GM12878 (cell line): ENCODE results near the gene ADAMTS13. TPM values are rescaled to one million over a fixed set of nuclear protein-coding genes. Genes with fewer than 3 reads are reported as not detected.

Experiments used
- ATAC-seq: fragments of 200-7000 bp; cut with Tn5 transposase; 3 replicates; pipeline ENCODE4 v1.9.1; 2020; ENCODE audit warnings: mild to moderate bottlenecking, moderate library complexity
- BruUV-seq: library from RNA; stranded (reverse); fragments of 400-500 nt; replicated peaks from 2 replicates; lab custom pipeline; 2021; lab: Mats Ljungman, UMichigan
- CTCF ChIA-PET: fragments of 300-600 bp; sonication (Branson Sonifier 250); formaldehyde crosslinking; extraction: SDS; loops from one replicate; lab custom pipeline; 2021; ENCODE audit warnings: inconsistent platforms; lab: Yijun Ruan, JAX
- POLR2A ChIA-PET: fragments of 350-600 bp; formaldehyde crosslinking; extraction: SDS; loops from one replicate; lab custom pipeline; 2021; ENCODE audit warnings: inconsistent platforms; lab: Charles Lee
- RAD21 ChIA-PET: fragments of 300-600 bp; sonication (Branson Sonifier 250); formaldehyde crosslinking; loops from one replicate; lab custom pipeline; 2023; ENCODE audit warnings: antibody characterized with exemption; ENCODE audit not compliant: unreplicated experiment; lab: Charles Lee
- SMC1A ChIA-PET: fragments of 300-600 bp; sonication (Branson Sonifier 250); formaldehyde crosslinking; loops from one replicate; lab custom pipeline; 2023; ENCODE audit not compliant: unreplicated experiment, uncharacterized antibody; lab: Charles Lee
- DNase-seq: peaks from one replicate; pipeline ENCODE4 v3.0.0-alpha.2; 2011; ENCODE audit warnings: low read depth, low spot score
- FAIRE-seq: peaks from 3 replicates; lab custom pipeline; 2011; peaks lifted over from hg19 to GRCh38; lab: Jason Lieb, UNC
- H2AFZ ChIP-seq: 2 replicates; pipeline ENCODE4 v1.6.0; 2011; ENCODE audit warnings: low read depth, low read length, control low read depth; ENCODE audit not compliant: control insufficient read depth
- H3K27ac ChIP-seq: 2 replicates; pipeline ENCODE4 v1.5.1; 2011; ENCODE audit warnings: control low read depth; ENCODE audit not compliant: control insufficient read depth, insufficient read depth
- H3K27me3 ChIP-seq, 2 experiments: replicated peaks in 1 of 2; 2 replicates each; pipeline versions ENCODE4 v1.6.0 to v1.6.1; 2011; ENCODE audit warnings: low read length in 1 of 2; ENCODE audit not compliant: control insufficient read depth in 2 of 2, insufficient read depth in 2 of 2
- H3K36me3 ChIP-seq, 2 experiments: 2 replicates each; pipeline ENCODE4 v1.5.1; 2011; ENCODE audit warnings: low read length in 1 of 2; ENCODE audit not compliant: control insufficient read depth in 2 of 2, insufficient read depth in 2 of 2
- H3K4me1 ChIP-seq: 2 replicates; pipeline ENCODE4 v1.6.1; 2011; ENCODE audit warnings: mild to moderate bottlenecking, low read length, moderate library complexity, mixed read lengths; ENCODE audit not compliant: control insufficient read depth, insufficient read depth
- H3K4me2 ChIP-seq: 2 replicates; pipeline ENCODE4 v1.6.0; 2011; ENCODE audit warnings: control low read depth; ENCODE audit not compliant: control insufficient read depth, insufficient read depth
- H3K4me3 ChIP-seq: fragments of 200-600 bp; sonication (generic); 2 replicates; pipeline ENCODE4 v1.5.1; 2016
- H3K79me2 ChIP-seq: 2 replicates; pipeline ENCODE4 v1.6.0; 2011; ENCODE audit warnings: low read length; ENCODE audit not compliant: control insufficient read depth, insufficient read depth
- H3K9ac ChIP-seq: 2 replicates; pipeline ENCODE4 v1.8.0; 2011; ENCODE audit warnings: low read length, control low read depth, mixed read lengths; ENCODE audit not compliant: control insufficient read depth, insufficient read depth
- H3K9me3 ChIP-seq: replicated peaks from 3 replicates; pipeline ENCODE4 v1.5.1; 2011; ENCODE audit warnings: mild to moderate bottlenecking, low read length; ENCODE audit not compliant: control insufficient read depth, insufficient read depth
- H4K20me1 ChIP-seq: 2 replicates; pipeline ENCODE4 v1.6.0; 2011; ENCODE audit not compliant: control insufficient read depth, insufficient read depth
- ATF3 ChIP-seq: IDR thresholded peaks from 2 replicates; pipeline ENCODE4 v1.6.1; 2011; ENCODE audit warnings: low read depth, mild to moderate bottlenecking, low read length, moderate library complexity, borderline replicate concordance; ENCODE audit errors: extremely low read depth
- CBX3 ChIP-seq: fragments of 200-600 bp; sonication (generic); IDR thresholded peaks from 2 replicates; pipeline ENCODE4 v1.6.1; 2016; ENCODE audit warnings: low read depth, borderline replicate concordance
- CEBPZ ChIP-seq: fragments of 150-350 bp; IDR thresholded peaks from 2 replicates; pipeline ENCODE4 v1.6.1; 2016; ENCODE audit warnings: low read depth, low read length
- IRF4 ChIP-seq: IDR thresholded peaks from 2 replicates; pipeline ENCODE4 v1.6.1; 2011; ENCODE audit warnings: low read depth, low read length
- JUND ChIP-seq: IDR thresholded peaks from 2 replicates; pipeline ENCODE4 v1.6.1; 2012; ENCODE audit warnings: low read depth, mild to moderate bottlenecking, low read length, improper control_type of control experiment, moderate library complexity
- RELA ChIP-seq: fragments of 450-650 bp; IDR thresholded peaks from 2 replicates; pipeline ENCODE4 v1.8.0; 2014; ENCODE audit warnings: borderline replicate concordance; ENCODE audit not compliant: partially characterized antibody
- SMARCA5 ChIP-seq: fragments of 450-650 bp; IDR thresholded peaks from 2 replicates; pipeline ENCODE4 v1.6.1; 2017; ENCODE audit warnings: mild to moderate bottlenecking
- ZBED1 ChIP-seq: IDR thresholded peaks from 2 replicates; pipeline ENCODE4 v1.6.1; 2016; ENCODE audit warnings: borderline replicate concordance
- ZBTB11 ChIP-seq: fragments of 450-650 bp; formaldehyde crosslinking; IDR thresholded peaks from 2 replicates; pipeline ENCODE4 v1.5.0; 2022; ENCODE audit warnings: mild to moderate bottlenecking, missing genetic modification characterization
- WGBS: methylation state at CpG from one replicate; pipeline ENCODE4 v1.1.6; 2016; ENCODE audit warnings: low lambda C conversion rate; ENCODE audit not compliant: insufficient replicate concordance, insufficient coverage; ENCODE audit errors: missing lambda C conversion rate; 5-methylcytosine and 5-hydroxymethylcytosine counted together
- in situ Hi-C: fragments of 300-500 bp; cut with MboI; formaldehyde crosslinking; loops from 9 replicates; pipeline ENCODE4 v1.14.3; 2018; ENCODE audit warnings: mixed read lengths
- intact Hi-C: fragments of 100-400 bp; cut with micrococcal nuclease; formaldehyde crosslinking; loops from one replicate; pipeline ENCODE4 v1.14.2; 2022; ENCODE audit not compliant: unreplicated experiment
- polyA plus RNA-seq, 11 experiments: library from polyadenylated mRNA; depleted of rRNA in 4 of 11; unstranded in 6 of 11; stranded (reverse) in 5 of 11; fragments of >200 nt; fragmentation: Nextera tagmentation in 4 of 11; fragmentation: Illumina TruSeq in 1 of 11; extraction: Ambion mirVana in 4 of 11; extraction: Trizol in 1 of 11; gene quantifications; 1 replicate in 1 of 11; 2 replicates in 10 of 11; pipeline versions ENCODE4 v1.2.1 to v1.2.3, GENCODE V29; 2011 to 2016; ENCODE audit warnings: inconsistent platforms in 2 of 11, missing spikeins in 2 of 11, low read depth in 1 of 11
- total RNA-seq, 4 experiments: library from RNA; depleted of rRNA in 3 of 4; stranded (reverse); fragments of >200 nt in 3 of 4; fragmentation: Illumina TruSeq in 1 of 4; extraction: Trizol in 1 of 4; gene quantifications; 2 replicates each; pipeline versions ENCODE4 v1.2.1 to v1.2.3, GENCODE V29; 2013 to 2021

ADAMTS13 gene
- total and polyA plus RNA-seq, 10 of the 15 experiments (the other 5 are each of a cell fraction or from before 2014, with no cell fraction given), result 0.08 to 2.4 (median 0.28) TPM

- intact Hi-C loops, result no loop called here
- Histone ChIP-seq H3K27me3 (no peaks in the 10 kb centered on the region), H3K4me3 (no peak overlapping the region), H3K4me1 (no peaks in the 10 kb centered on the region), H4K20me1 (no peaks in the 10 kb centered on the region), H3K9ac (no peak overlapping the region), H3K79me2 (no peaks in the 10 kb centered on the region), H3K36me3 (peaks cover 0 to 7% of the 10 kb centered on the region in 2 experiments; a peak in 3 of 4 replicates), H3K9me3 (no peaks in the 10 kb centered on the region), H2AFZ (no peak overlapping the region), H3K27ac (no peak overlapping the region), H3K4me2 (no peak overlapping the region)
- POLR2A ChIA-PET, result interaction anchor here (0.8 to 1.1 kb wide), 2 partner anchors 9 to 10 kb away, joined by 3 to 4 read pairs; partner anchors contain the start of genes CACFD1 and SLC2A6
- DNase-seq, result no peak
- RAD21 ChIA-PET, result no interaction called here
- CTCF ChIA-PET, result no interaction called here
- in situ Hi-C loops, result no loop called here
- no peak for FAIRE-seq
- WGBS, result 93% methylated on average over 9 of the region's 11 CpGs
- TF ChIP-seq ZBED1 (peak; percentile 38; the same call in 1 of the 2 replicates), ATF3 (no peak)
- no peak for ATAC-seq
- SMC1A ChIA-PET, result no interaction called here
- BruUV-seq, result no TSS peak
Observed at GRCh38 chr9:133468374-133468773, 46.2 kb downstream of the ADAMTS13 start.

GRCh38 chr9:133468777-133469421 is 46.7 kb downstream of the ADAMTS13 start:
- FAIRE-seq, result no peak
- peaks cover 0 to 11% of the 10 kb centered on the region in 2 experiments; a peak in 3 of 4 replicates for H3K36me3 ChIP-seq
- intact Hi-C loops (no loop called here), in situ Hi-C loops (no loop called here)
- H3K9ac ChIP-seq, result no peak overlapping the region
- peak; percentile 8; the same call in 1 of the 3 replicates for ATAC-seq
- H4K20me1 ChIP-seq, result no peaks in the 10 kb centered on the region
- WGBS, result 58% methylated on average over 6 of the region's 6 CpGs
- H3K79me2 ChIP-seq, result no peaks in the 10 kb centered on the region
- no peaks in the 10 kb centered on the region for H3K9me3 ChIP-seq
- H3K4me2 ChIP-seq, result no peak overlapping the region
- no peaks in the 10 kb centered on the region for H3K4me1 ChIP-seq
- H2AFZ ChIP-seq, result no peak overlapping the region
- DNase-seq, result no peak
- BruUV-seq, result no TSS peak
- ChIA-PET RAD21 (no interaction called here), SMC1A (no interaction called here), CTCF (interaction anchor here (1.1 kb wide), 1 partner anchor 316 kb away, joined by 3 read pairs; no protein-coding TSS in a partner anchor), POLR2A (interaction anchor here (0.8 to 1.1 kb wide), 2 partner anchors 9 to 10 kb away, joined by 3 to 4 read pairs; partner anchors contain the start of genes CACFD1 and SLC2A6)
- no peak overlapping the region for H3K27ac ChIP-seq
- no peak overlapping the region for H3K4me3 ChIP-seq
- H3K27me3 ChIP-seq, result no peaks in the 10 kb centered on the region
- TF ChIP-seq RELA, result no peak
- no peak for TF ChIP-seq IRF4
- TF ChIP-seq CBX3, result no peak
- TF ChIP-seq CEBPZ, result no peak
- no peak for TF ChIP-seq SMARCA5
- TF ChIP-seq JUND, result no peak
- no peak for TF ChIP-seq ZBTB11 (CRISPR knock-in tag)
